ENCODE data around the gene CEL. TPM values are rescaled to one million over a fixed set of nuclear protein-coding genes. Genes with fewer than 3 reads are reported as not detected.

Gene CEL
- total RNA-seq, 2 experiments from 2014 or later = 2.8 to 3.5 TPM

GRCh38 chr9:133098104-133098754 is 36.4 kb downstream of the CEL start:
- Mint-ChIP-seq H3K27me3 (no peaks in the 10 kb centered on the region), H3K4me3 (no peak overlapping the region), H3K9me3 (peaks cover 13% of the 10 kb centered on the region), H3K27ac (no peak overlapping the region), H3K36me3 (ENCODE audit: low read depth) (peaks cover 70% of the 10 kb centered on the region), H3K4me1 (no peaks in the 10 kb centered on the region)
- CTCF ChIA-PET = interaction anchor here (0.8 to 1.6 kb wide), 4 partner anchors 12 to 61 kb away, joined by 3 to 4 read pairs (median 4); no protein-coding TSS in a partner anchor
- POLR2A ChIA-PET = no interaction called here
- DNase-seq = no peak

DNA sequence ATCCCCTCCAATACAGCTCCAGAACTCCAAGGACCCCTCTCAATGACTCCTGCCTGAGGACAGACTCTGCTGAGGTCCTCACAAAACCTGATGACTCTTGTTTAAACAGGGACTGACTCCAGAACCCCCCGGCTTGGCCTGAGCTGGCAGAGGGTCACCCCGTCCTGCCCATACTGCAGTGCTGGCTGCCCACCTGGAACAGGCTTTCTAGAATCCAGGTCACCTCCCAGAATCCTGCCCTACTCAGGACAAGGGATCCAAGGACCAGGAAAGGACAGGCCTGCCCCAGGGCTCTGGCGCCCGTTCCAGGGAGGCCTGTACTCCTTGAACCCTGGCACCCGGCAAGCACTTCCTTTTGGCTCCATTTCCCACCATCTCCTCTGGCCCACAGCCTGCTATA is 37.1 kb downstream of the CEL start:
- Mint-ChIP-seq H3K27me3 (no peaks in the 10 kb centered on the region), H3K9me3 (peaks cover 13% of the 10 kb centered on the region), H3K27ac (no peak overlapping the region), H3K4me1 (no peaks in the 10 kb centered on the region), H3K4me3 (no peak overlapping the region), H3K36me3 (ENCODE audit: low read depth) (peaks cover 70% of the 10 kb centered on the region)
- ChIA-PET POLR2A (no interaction called here), CTCF (interaction anchor here (0.8 to 1.6 kb wide), 5 partner anchors 12 to 60 kb away, joined by 3 to 4 read pairs (median 4); no protein-coding TSS in a partner anchor)
- no peak for DNase-seq

GRCh38 chr9:133099726-133100505 is 38.1 kb downstream of the CEL start:
- POLR2A ChIA-PET = no interaction called here
- Mint-ChIP-seq H3K27me3 (no peaks in the 10 kb centered on the region), H3K36me3 (ENCODE audit: low read depth) (peaks cover 73% of the 10 kb centered on the region), H3K27ac (no peak overlapping the region), H3K4me3 (no peak overlapping the region), H3K4me1 (no peaks in the 10 kb centered on the region), H3K9me3 (peaks cover 13% of the 10 kb centered on the region)
- DNase-seq = no peak
- CTCF ChIA-PET = interaction anchor here (0.6 to 1.6 kb wide), 5 partner anchors 11 to 59 kb away, joined by 3 to 4 read pairs (median 3); no protein-coding TSS in a partner anchor

DNA sequence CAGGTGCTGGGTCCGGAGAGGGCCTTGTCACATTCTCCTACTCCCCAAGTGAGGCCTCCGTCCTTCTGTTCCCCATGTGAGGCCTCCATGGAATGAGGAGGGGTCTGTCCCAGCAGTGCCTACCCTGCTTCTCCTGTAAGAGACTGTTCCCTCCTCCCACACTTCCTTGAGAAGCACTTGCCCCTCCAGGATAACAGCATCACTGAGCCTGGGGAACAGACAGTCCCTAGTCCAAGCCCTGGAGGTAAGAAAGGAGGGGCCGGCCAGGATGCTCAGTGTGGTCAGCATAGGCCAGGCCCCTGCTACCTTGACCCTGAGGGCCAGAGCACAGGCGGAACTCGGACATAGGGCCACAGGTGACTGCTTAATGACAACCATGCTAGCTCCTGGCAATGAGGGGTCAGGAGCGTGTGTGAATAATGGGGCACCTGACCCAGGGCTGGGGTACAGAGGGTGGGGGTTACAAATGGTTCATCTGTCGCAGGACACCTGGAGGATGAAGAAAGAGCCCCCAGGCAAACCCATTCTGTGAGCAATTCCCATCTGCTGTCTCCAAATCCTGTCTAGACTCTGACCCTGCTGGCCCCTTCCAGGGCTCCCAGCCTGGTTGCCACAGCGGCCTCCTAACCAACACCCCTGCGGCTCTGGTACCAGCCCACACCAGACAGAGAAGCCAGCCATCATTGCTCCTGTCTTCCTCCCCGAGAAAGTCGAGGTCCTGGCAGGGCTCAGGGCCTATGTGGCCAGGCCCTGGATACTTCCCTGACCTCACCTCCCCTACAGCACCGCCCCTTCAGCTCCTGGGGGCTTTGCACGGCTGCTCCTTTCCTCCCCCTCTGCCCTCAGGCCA is 39.0 kb downstream of the CEL start:
- POLR2A ChIA-PET = no interaction called here
- peaks cover 70% of the 10 kb centered on the region for H3K36me3 Mint-ChIP-seq (ENCODE audit: low read depth)
- H3K9me3 Mint-ChIP-seq = peaks cover 10% of the 10 kb centered on the region
- no peak for DNase-seq
- H3K4me1 Mint-ChIP-seq = no peaks in the 10 kb centered on the region
- CTCF ChIA-PET = interaction anchor here (0.7 to 10.6 kb wide), 4 partner anchors 11 to 79 kb away, joined by 3 to 110 read pairs (median 14); no protein-coding TSS in a partner anchor
- H3K27ac Mint-ChIP-seq = no peak overlapping the region
- H3K27me3 Mint-ChIP-seq = no peaks in the 10 kb centered on the region
- no peak overlapping the region for H3K4me3 Mint-ChIP-seq

DNA sequence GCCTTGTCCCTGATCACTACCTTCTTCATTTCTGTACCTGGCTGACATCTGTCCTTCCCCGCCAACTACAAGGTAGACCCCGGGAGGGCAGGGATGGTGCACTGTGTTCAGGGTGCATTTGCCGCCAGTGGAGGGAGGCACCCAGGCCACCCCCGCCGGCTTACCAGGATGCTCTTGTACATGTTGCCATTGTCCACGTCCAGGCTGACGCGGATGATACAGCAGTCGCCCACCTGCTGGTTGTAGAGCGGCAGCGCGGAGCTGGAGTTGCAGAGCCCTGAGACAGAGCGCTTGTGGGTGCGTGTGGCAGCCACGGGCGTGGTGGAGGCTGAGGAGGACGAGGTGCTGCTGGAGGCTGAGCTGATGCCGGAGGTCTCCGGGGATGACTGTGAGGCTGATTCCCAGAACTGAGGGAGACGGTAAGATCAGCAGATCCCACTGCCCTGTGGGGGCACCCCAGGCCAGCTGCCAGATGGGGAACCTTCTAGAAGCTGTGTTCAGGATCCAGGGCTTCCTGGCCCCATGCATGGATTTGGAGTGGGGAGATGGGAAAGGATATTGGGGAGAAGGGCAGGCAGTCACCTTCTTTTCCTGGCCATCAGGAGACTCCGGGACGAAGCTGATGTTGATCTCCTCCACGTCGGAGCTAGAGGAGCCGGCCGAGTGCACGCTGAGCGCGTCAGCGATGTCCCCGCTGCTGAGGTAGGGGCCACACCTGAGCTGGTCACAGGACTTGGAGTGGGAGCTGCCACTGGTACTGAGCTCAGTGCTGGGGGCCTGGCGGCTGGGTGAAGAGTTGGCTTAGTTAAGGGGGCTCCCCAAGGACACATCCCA is 39.8 kb downstream of the CEL start:
- DNase-seq = no peak
- Mint-ChIP-seq H3K4me1 (peaks cover 2% of the 10 kb centered on the region), H3K27me3 (no peaks in the 10 kb centered on the region), H3K27ac (peak overlapping the region; percentile 55), H3K4me3 (no peak overlapping the region), H3K36me3 (ENCODE audit: low read depth) (peaks cover 65% of the 10 kb centered on the region), H3K9me3 (peaks cover 3% of the 10 kb centered on the region)
- POLR2A ChIA-PET = interaction anchor here (0.7 kb wide), 1 partner anchor 52 kb away, joined by 3 read pairs; no protein-coding TSS in a partner anchor
- CTCF ChIA-PET = interaction anchor here (0.7 to 10.6 kb wide), 6 partner anchors 10 to 79 kb away, joined by 3 to 110 read pairs (median 3); no protein-coding TSS in a partner anchor

- H3K27ac Mint-ChIP-seq = no peak overlapping the region
- H3K4me1 Mint-ChIP-seq = peaks cover 2% of the 10 kb centered on the region
- POLR2A ChIA-PET = no interaction called here
Observed at GRCh38 chr9:133102190-133103021, 40.6 kb downstream of the CEL start.

DNA sequence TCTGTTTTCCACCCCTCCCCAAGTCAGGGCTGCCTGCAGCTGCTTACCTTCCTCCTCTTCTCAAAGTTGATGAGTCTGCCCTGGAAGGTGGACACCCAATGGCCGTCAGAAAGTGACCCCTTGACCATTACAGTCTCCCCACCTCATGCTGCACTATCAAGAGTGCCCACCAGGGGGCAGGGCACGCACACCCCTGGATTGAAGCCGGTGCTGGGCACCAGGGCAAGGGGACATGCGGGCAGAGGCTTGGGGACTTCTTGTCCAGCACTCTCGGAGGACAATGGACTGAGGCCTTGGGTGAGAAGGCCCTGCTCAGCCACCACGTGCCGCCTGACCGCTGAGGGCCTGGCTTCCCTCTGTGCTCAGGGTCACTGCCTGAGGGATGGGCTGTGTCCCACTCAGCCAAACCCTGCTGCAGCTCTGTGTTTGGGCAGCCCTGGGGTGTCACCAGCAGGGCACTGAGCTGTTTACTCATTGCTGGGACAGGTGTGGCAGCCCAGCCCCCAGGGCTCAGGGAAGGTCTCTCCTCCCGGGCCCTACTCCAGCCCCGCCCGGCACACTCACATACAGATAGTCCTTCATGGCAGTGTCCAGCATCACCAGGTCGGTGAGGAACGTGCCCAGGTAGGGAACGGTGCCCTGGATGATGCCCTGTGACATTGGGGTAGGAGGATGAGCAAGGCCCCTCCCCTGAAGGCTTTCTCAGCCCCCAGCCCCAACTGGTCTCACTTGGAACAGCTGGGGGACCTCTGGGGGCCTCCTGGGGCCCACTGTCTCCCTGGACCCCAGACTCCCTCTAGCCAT is 41.6 kb downstream of the CEL start:
- no peak overlapping the region for H3K4me3 Mint-ChIP-seq
- H3K4me1 Mint-ChIP-seq = peaks cover 2% of the 10 kb centered on the region
- H3K27ac Mint-ChIP-seq = peak overlapping the region; percentile 51
- ChIA-PET CTCF (interaction anchor here (3.3 to 10.6 kb wide), 2 partner anchors 12 to 43 kb away, joined by 25 to 110 read pairs; no protein-coding TSS in a partner anchor), POLR2A (no interaction called here)
- H3K9me3 Mint-ChIP-seq = no peaks in the 10 kb centered on the region
- peak; percentile 54 for DNase-seq
- no peaks in the 10 kb centered on the region for H3K27me3 Mint-ChIP-seq
- peaks cover 54% of the 10 kb centered on the region for H3K36me3 Mint-ChIP-seq (ENCODE audit: low read depth)

More at GRCh38 chr9:133102190-133103021, 40.6 kb downstream of the CEL start:
- Mint-ChIP-seq H3K36me3 (ENCODE audit: low read depth) (peaks cover 59% of the 10 kb centered on the region), H3K9me3 (no peaks in the 10 kb centered on the region), H3K4me3 (no peak overlapping the region), H3K27me3 (no peaks in the 10 kb centered on the region)
- DNase-seq = no peak
- CTCF ChIA-PET = interaction anchor here (1.0 to 10.6 kb wide), 5 partner anchors 9 to 71 kb away, joined by 3 to 110 read pairs (median 3); no protein-coding TSS in a partner anchor

GRCh38 chr9:133103987-133104505 is 42.3 kb downstream of the CEL start:
- Mint-ChIP-seq H3K36me3 (ENCODE audit: low read depth) (peaks cover 47% of the 10 kb centered on the region), H3K9me3 (no peaks in the 10 kb centered on the region), H3K4me1 (peaks cover 2% of the 10 kb centered on the region), H3K4me3 (no peak overlapping the region), H3K27me3 (no peaks in the 10 kb centered on the region), H3K27ac (peak overlapping the region; percentile 41)
- ChIA-PET POLR2A (no interaction called here), CTCF (interaction anchor here (3.3 to 10.6 kb wide), 2 partner anchors 11 to 42 kb away, joined by 25 to 110 read pairs; no protein-coding TSS in a partner anchor)
- DNase-seq = no peak

GRCh38 chr9:133104718-133105460 is 43.1 kb downstream of the CEL start:
- Mint-ChIP-seq H3K27ac (no peak overlapping the region), H3K4me1 (peaks cover 2% of the 10 kb centered on the region), H3K36me3 (ENCODE audit: low read depth) (peaks cover 44% of the 10 kb centered on the region), H3K27me3 (no peaks in the 10 kb centered on the region), H3K9me3 (no peaks in the 10 kb centered on the region), H3K4me3 (no peak overlapping the region)
- CTCF ChIA-PET = interaction anchor here (1.8 to 10.6 kb wide), 2 partner anchors 10 to 41 kb away, joined by 9 to 110 read pairs; no protein-coding TSS in a partner anchor
- DNase-seq = no peak
- POLR2A ChIA-PET = no interaction called here

DNA sequence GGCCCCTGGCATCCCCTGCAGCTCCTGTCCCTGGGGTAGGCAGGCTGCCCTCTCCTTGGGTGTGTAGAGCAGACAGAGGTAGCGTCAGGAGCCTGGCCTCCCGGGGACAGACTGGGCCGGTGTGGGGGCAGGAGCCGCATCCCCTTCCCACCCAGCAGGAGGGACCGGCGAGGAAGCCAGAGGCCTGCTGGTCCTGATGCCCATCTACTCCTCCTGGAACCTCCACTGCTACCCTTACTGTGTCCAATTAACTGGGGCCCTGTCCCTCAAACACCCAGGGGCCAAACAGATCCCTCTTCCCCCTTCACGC is 43.6 kb downstream of the CEL start:
- no peak overlapping the region for H3K27ac Mint-ChIP-seq
- POLR2A ChIA-PET = no interaction called here
- H3K4me3 Mint-ChIP-seq = no peak overlapping the region
- CTCF ChIA-PET = interaction anchor here (1.8 to 10.6 kb wide), 2 partner anchors 9 to 41 kb away, joined by 9 to 110 read pairs; no protein-coding TSS in a partner anchor
- H3K36me3 Mint-ChIP-seq (ENCODE audit: low read depth) = peaks cover 45% of the 10 kb centered on the region
- no peaks in the 10 kb centered on the region for H3K27me3 Mint-ChIP-seq
- DNase-seq = no peak
- peaks cover 2% of the 10 kb centered on the region for H3K4me1 Mint-ChIP-seq
- no peaks in the 10 kb centered on the region for H3K9me3 Mint-ChIP-seq

All from activated CD4-positive, alpha-beta T cell treated with anti-CD3 and anti-CD28 coated beads, Interleukin-2, amount 10 ng/mL, durations not matched to agents 7 days and 5 days (primary cell).